ENCODE results near the gene STUB1.
"Not testable (repeated sequence)": the region's sequence is repeated elsewhere in the genome, so short reads cannot be mapped to it uniquely, and the experiment has no call there.

The STUB1 gene

GRCh38 chr16:680967-681745, 946 bp downstream of the STUB1 start:
- DNase-seq = no peak

- DNase-seq = no peak
Measured at GRCh38 chr16:681746-682427, 1.7 kb downstream of the STUB1 start.

GRCh38 chr16:682493-683395, 2.5 kb downstream of the STUB1 start:
- DNase-seq = no peak

GRCh38 chr16:683396-684070, 3.3 kb downstream of the STUB1 start:
- DNase-seq = no peak

GRCh38 chr16:684071-684794, 4.0 kb downstream of the STUB1 start, which contains the start of gene JMJD8:
JMJD8 (minus strand) TSS chr16:684334; CDS start chr16:684319, 15 bp downstream.
- DNase-seq = peak; percentile 86

GRCh38 chr16:684961-685696, 4.9 kb downstream of the STUB1 start:
- peak; percentile 82 for DNase-seq

- no peak for DNase-seq
Measured at GRCh38 chr16:685967-686366, 5.8 kb downstream of the STUB1 start.

- DNase-seq = no peak
Measured at GRCh38 chr16:686459-687260, 6.5 kb downstream of the STUB1 start.

GRCh38 chr16:687499-687898, 7.3 kb downstream of the STUB1 start:
- DNase-seq = no peak

- DNase-seq = no peak
Measured at GRCh38 chr16:689175-689897, 9.1 kb downstream of the STUB1 start.

GRCh38 chr16:691242-691641, 11.0 kb downstream of the STUB1 start:
- DNase-seq = not testable (repeated sequence)

- no peak for DNase-seq
Measured at GRCh38 chr16:692356-693108, 12.3 kb downstream of the STUB1 start.

- no peak for DNase-seq
Measured at GRCh38 chr16:693364-693763, 13.2 kb downstream of the STUB1 start.

GRCh38 chr16:693766-694165, 13.6 kb downstream of the STUB1 start:
- no peak for DNase-seq

GRCh38 chr16:694187-694862, 14.1 kb downstream of the STUB1 start:
- no peak for DNase-seq

GRCh38 chr16:694863-695354, 14.7 kb downstream of the STUB1 start:
- DNase-seq = no peak

GRCh38 chr16:695355-696089, 15.3 kb downstream of the STUB1 start:
- peak; percentile 71 for DNase-seq
